Thymus (tissue), 14 donors: ENCODE measurements around the gene DNAJC9. TPM values are rescaled to one million over a fixed set of nuclear protein-coding genes. Genes with fewer than 3 reads are reported as not detected.
A peak's percentile ranks its signal among the peaks of the same experiment; 100 is the strongest.

Experiments used
- DNase-seq, 9 donors: peaks; one replicate each; pipeline ENCODE4 v3.0.0-alpha.2; 2013; ENCODE audit warnings: low spot score in 9 of 9, low read depth in 6 of 9, missing footprints in 1 of 9
- H3K27ac ChIP-seq, 2 donors: one replicate each; pipeline ENCODE4 v1.5.1; 2013; ENCODE audit warnings: control low read depth in 1 of 2, low read depth in 1 of 2, low read length in 1 of 2, mild to moderate bottlenecking in 1 of 2, moderate library complexity in 1 of 2
- H3K27me3 ChIP-seq, 2 donors: one replicate each; pipeline ENCODE4 v1.5.1; 2013; ENCODE audit warnings: low read length in 1 of 2; ENCODE audit not compliant: control insufficient read depth in 2 of 2, insufficient read depth in 1 of 2
- H3K36me3 ChIP-seq, 2 donors: one replicate each; pipeline ENCODE4 v1.5.1; 2013; ENCODE audit warnings: low read length in 1 of 2, mild to moderate bottlenecking in 1 of 2, moderate library complexity in 1 of 2; ENCODE audit not compliant: control insufficient read depth in 2 of 2, insufficient read depth in 2 of 2
- H3K4me1 ChIP-seq, 2 donors: one replicate each; pipeline ENCODE4 v1.5.1; 2013; ENCODE audit warnings: low read length in 2 of 2; ENCODE audit not compliant: control insufficient read depth in 2 of 2, insufficient read depth in 2 of 2
- H3K4me3 ChIP-seq, 2 donors: one replicate each; pipeline ENCODE4 v1.5.1; 2013; ENCODE audit warnings: low read length in 2 of 2, control low read depth in 1 of 2, mild to moderate bottlenecking in 1 of 2
- H3K9me3 ChIP-seq, 2 donors: one replicate each; pipeline ENCODE4 v1.5.1; 2013; ENCODE audit warnings: low read length in 1 of 2, mild to moderate bottlenecking in 1 of 2; ENCODE audit not compliant: control insufficient read depth in 2 of 2, insufficient read depth in 1 of 2
- WGBS: extraction: QIAGEN DNeasy Blood & Tissue Kit; methylation state at CpG from one replicate; pipeline ENCODE4 v1.1.7; 2013; 5-methylcytosine and 5-hydroxymethylcytosine counted together
- long read RNA-seq, 10 donors: transcript quantifications; one replicate each; lab custom pipeline, GENCODE V29; 2026
- polyA plus RNA-seq: library from polyadenylated mRNA; stranded (reverse); fragments of 200-250 nt; gene quantifications from one replicate; pipeline ENCODE4 v1.2.3, GENCODE V29; 2013
- total RNA-seq: library from RNA; stranded (reverse); fragments of 120-200 nt; gene quantifications from one replicate; pipeline ENCODE4 v1.2.4, GENCODE V29; 2013
- donor health status: healthy.

DNAJC9 gene
- total RNA-seq (48.7 TPM), polyA plus RNA-seq (21.6 TPM)
- long read RNA-seq, donor 1, partial matches to known transcripts: 0 of 3 reads
- long read RNA-seq, donor 1, other reads (novel, unspliced or antisense): 0 of 3 reads
- long read RNA-seq, donor 2: 0 reads
- long read RNA-seq, donor 3, transcript DNAJC9-201 (5 exons, 3,032 nt): major isoform, 42 of 112 reads
- long read RNA-seq, donor 3, partial matches to known transcripts: 70 of 112 reads
- long read RNA-seq, donor 3, other reads (novel, unspliced or antisense): 0 of 112 reads
- long read RNA-seq, donor 4, transcript DNAJC9-201 (5 exons, 3,032 nt): major isoform, 11 of 49 reads
- long read RNA-seq, donor 4, partial matches to known transcripts: 38 of 49 reads
- long read RNA-seq, donor 4, other reads (novel, unspliced or antisense): 0 of 49 reads
- long read RNA-seq, donor 5, transcript DNAJC9-201 (5 exons, 3,032 nt): major isoform, 37 of 84 reads
- long read RNA-seq, donor 5, partial matches to known transcripts: 47 of 84 reads
- long read RNA-seq, donor 5, other reads (novel, unspliced or antisense): 0 of 84 reads
- long read RNA-seq, donor 6, transcript DNAJC9-201 (5 exons, 3,032 nt): major isoform, 25 of 62 reads
- long read RNA-seq, donor 6, partial matches to known transcripts: 37 of 62 reads
- long read RNA-seq, donor 6, other reads (novel, unspliced or antisense): 0 of 62 reads
- long read RNA-seq, donor 7, transcript DNAJC9-201 (5 exons, 3,032 nt): major isoform, 18 of 40 reads
- long read RNA-seq, donor 7, partial matches to known transcripts: 22 of 40 reads
- long read RNA-seq, donor 7, other reads (novel, unspliced or antisense): 0 of 40 reads
- long read RNA-seq, donor 8, transcript DNAJC9-201 (5 exons, 3,032 nt): major isoform, 14 of 28 reads
- long read RNA-seq, donor 8, partial matches to known transcripts: 14 of 28 reads
- long read RNA-seq, donor 8, other reads (novel, unspliced or antisense): 0 of 28 reads
- long read RNA-seq, donor 9, transcript DNAJC9-201 (5 exons, 3,032 nt): major isoform, 20 of 26 reads
- long read RNA-seq, donor 9, partial matches to known transcripts: 6 of 26 reads
- long read RNA-seq, donor 9, other reads (novel, unspliced or antisense): 0 of 26 reads
- long read RNA-seq, donor 10, transcript DNAJC9-201 (5 exons, 3,032 nt): major isoform, 21 of 39 reads
- long read RNA-seq, donor 10, partial matches to known transcripts: 18 of 39 reads
- long read RNA-seq, donor 10, other reads (novel, unspliced or antisense): 0 of 39 reads

- peak within 1 kb of the TSS; percentile 77 to 80 for H3K4me3 ChIP-seq
- peaks cover 19 to 33% of the 10 kb centered on the region in 2 donors for H3K4me1 ChIP-seq
- H3K9me3 ChIP-seq: no peaks in the 10 kb centered on the region
- H3K36me3 ChIP-seq: peaks cover 14 to 49% of the 10 kb centered on the region in 2 donors
- DNase-seq: peak; percentile 78 to 98 (median 93)
- no peaks in the 10 kb centered on the region for H3K27me3 ChIP-seq
- peak within 1 kb of the TSS; percentile 93 to 94 for H3K27ac ChIP-seq
- under 1% methylated on average over 78 of the region's 78 CpGs for WGBS
Observed at GRCh38 chr10:73246646-73247508, at the start of gene DNAJC9. TSS of gene DNAJC9 (minus strand) at chr10:73247255. CDS start at chr10:73247189, 66 bp downstream.

- Histone ChIP-seq H3K36me3 (no peaks in the 10 kb centered on the region), H3K27ac (no peak overlapping the region), H3K4me3 (no peak overlapping the region), H3K4me1 (no peaks in the 10 kb centered on the region), H3K9me3 (no peaks in the 10 kb centered on the region), H3K27me3 (no peaks in the 10 kb centered on the region)
- 93% methylated on average over 3 of the region's 3 CpGs for WGBS
- no peak for DNase-seq
Observed at GRCh38 chr10:73293461-73293860, 46.4 kb upstream of the DNAJC9 start.

GRCh38 chr10:73289958-73290357 is 42.9 kb upstream of the DNAJC9 start:
- WGBS: 100% methylated on average over 1 of the region's 1 CpG
- no peak for DNase-seq

GRCh38 chr10:73287441-73287840 is 40.4 kb upstream of the DNAJC9 start:
- no peak overlapping the region for H3K4me3 ChIP-seq
- H3K9me3 ChIP-seq: no peaks in the 10 kb centered on the region
- peak in 1 of 9 donors; percentile 4 for DNase-seq
- no peaks in the 10 kb centered on the region for H3K4me1 ChIP-seq
- no peak overlapping the region for H3K27ac ChIP-seq
- no peaks in the 10 kb centered on the region for H3K27me3 ChIP-seq
- 98% methylated on average over 1 of the region's 1 CpG for WGBS
- no peaks in the 10 kb centered on the region for H3K36me3 ChIP-seq

More at GRCh38 chr10:73289958-73290357, 42.9 kb upstream of the DNAJC9 start:
- no peaks in the 10 kb centered on the region for H3K27me3 ChIP-seq
- H3K9me3 ChIP-seq: no peaks in the 10 kb centered on the region
- no peaks in the 10 kb centered on the region for H3K36me3 ChIP-seq
- no peak overlapping the region for H3K27ac ChIP-seq
- H3K4me1 ChIP-seq: no peaks in the 10 kb centered on the region
- H3K4me3 ChIP-seq: no peak overlapping the region

GRCh38 chr10:73281097-73281496 is 34.0 kb upstream of the DNAJC9 start:
- Histone ChIP-seq H3K9me3 (no peaks in the 10 kb centered on the region), H3K27me3 (no peaks in the 10 kb centered on the region), H3K27ac (no peak overlapping the region), H3K4me3 (no peak overlapping the region), H3K4me1 (no peaks in the 10 kb centered on the region), H3K36me3 (no peaks in the 10 kb centered on the region)
- 93% methylated on average over 3 of the region's 3 CpGs for WGBS
- DNase-seq: no peak

GRCh38 chr10:73264423-73264822 is 17.4 kb upstream of the DNAJC9 start:
- Histone ChIP-seq H3K9me3 (no peaks in the 10 kb centered on the region), H3K4me1 (no peaks in the 10 kb centered on the region), H3K27ac (no peak overlapping the region), H3K36me3 (no peaks in the 10 kb centered on the region), H3K4me3 (no peak overlapping the region), H3K27me3 (no peaks in the 10 kb centered on the region)
- no peak for DNase-seq
- 96% methylated on average over 2 of the region's 2 CpGs for WGBS

- no peak overlapping the region for H3K27ac ChIP-seq
- no peaks in the 10 kb centered on the region for H3K36me3 ChIP-seq
- DNase-seq: peak in 1 of 9 donors; percentile 32
- no peak overlapping the region for H3K4me3 ChIP-seq
- no peaks in the 10 kb centered on the region for H3K9me3 ChIP-seq
- no peaks in the 10 kb centered on the region for H3K27me3 ChIP-seq
- 66% methylated on average over 1 of the region's 1 CpG for WGBS
- H3K4me1 ChIP-seq: no peaks in the 10 kb centered on the region
Observed at GRCh38 chr10:73263693-73264347, 16.8 kb upstream of the DNAJC9 start.
